ENCODE data around the gene GNAO1.
A peak's percentile ranks its signal among the peaks of the same experiment; 100 is the strongest.

The GNAO1 gene

DNA sequence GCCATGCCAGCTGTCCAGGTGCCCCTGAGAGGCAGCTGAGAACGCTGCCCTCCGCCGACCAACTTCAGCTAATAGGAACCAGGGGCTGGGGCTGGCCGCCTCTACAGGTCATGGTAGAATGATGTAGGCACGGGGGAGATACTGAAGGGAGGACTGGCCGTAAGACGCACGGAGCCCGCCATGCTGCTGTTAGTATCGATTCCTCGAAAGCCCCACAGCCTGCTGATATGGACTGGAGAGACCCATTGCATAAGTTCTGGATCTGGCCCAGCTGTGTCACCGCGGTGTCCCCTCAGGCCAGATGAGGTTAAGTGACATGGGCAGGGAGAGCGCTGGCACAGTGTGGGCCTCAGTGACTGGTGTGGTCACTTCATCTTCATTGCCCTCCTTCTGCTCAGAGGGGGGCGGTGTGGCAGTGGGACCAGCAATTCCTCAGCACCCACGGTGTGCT is 158.4 kb downstream of the GNAO1 start:
- H3K9me3 ChIP-seq (ENCODE audit: control insufficient read depth, insufficient read depth, low read length), result no peaks in the 10 kb centered on the region
- no peaks in the 10 kb centered on the region for H3K4me1 ChIP-seq (ENCODE audit: control insufficient read depth, insufficient read depth, low read length)
- H3K9ac ChIP-seq (ENCODE audit: low read depth, low read length), result no peak overlapping the region
- no peak overlapping the region for H3K27ac ChIP-seq (ENCODE audit: low read depth, low read length)
- H3K4me3 ChIP-seq (ENCODE audit: low read depth, low read length), result no peak overlapping the region
- H3K36me3 ChIP-seq (ENCODE audit: control insufficient read depth, insufficient read depth, low read length), result no peaks in the 10 kb centered on the region
- no peaks in the 10 kb centered on the region for H3K27me3 ChIP-seq (ENCODE audit: control insufficient read depth, insufficient read depth, low read length)

DNA sequence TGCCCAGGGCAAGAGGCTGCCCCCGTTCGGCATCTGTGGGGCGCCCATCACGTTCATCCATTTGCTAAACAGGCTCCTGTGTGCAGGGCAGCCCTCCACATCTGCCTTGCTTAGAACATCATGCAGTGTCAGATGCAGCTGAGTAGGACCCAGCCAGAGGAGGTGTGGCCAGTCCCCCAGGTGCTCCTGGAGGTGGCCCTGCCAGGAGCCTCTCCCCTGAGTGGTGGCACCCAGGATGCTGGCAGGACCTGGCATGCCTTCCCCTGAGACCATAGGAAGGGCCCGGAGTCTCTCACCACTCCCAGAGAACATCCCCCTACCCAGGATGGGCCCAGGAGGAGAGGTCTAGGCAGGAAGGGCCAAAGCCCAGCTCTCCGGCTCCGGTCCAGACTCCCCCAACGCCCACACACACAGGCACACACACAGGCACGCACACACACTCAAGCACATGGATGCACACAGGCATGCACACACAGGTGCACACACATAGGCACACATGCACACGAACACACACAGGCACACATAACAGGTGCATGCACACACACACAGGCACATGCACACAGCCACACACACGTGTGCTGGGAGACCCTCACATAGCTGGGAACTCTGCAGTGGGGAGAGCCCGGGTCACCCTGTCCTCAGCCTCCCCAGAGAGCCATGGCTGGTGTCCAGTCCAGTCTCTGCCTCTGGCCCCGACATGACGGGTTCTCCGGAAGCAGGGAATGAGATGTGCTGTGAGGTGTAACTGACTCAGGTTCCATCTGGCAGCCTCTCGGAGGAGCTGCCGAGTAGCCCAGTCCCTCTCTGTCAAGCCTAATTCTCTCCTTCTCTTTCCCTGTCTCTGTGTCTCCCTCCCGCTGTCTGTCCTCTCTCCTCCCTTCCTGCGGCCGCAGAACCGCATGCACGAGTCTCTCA is 159.5 kb downstream of the GNAO1 start:
- H3K27me3 ChIP-seq (ENCODE audit: control insufficient read depth, insufficient read depth, low read length), result no peaks in the 10 kb centered on the region
- H3K9ac ChIP-seq (ENCODE audit: low read depth, low read length), result no peak overlapping the region
- H3K4me1 ChIP-seq (ENCODE audit: control insufficient read depth, insufficient read depth, low read length), result 0 out of 2 replicates have a peak, but pooled peaks cover 4% of the 10 kb centered on the region
- no peaks in the 10 kb centered on the region for H3K36me3 ChIP-seq (ENCODE audit: control insufficient read depth, insufficient read depth, low read length)
- no peaks in the 10 kb centered on the region for H3K9me3 ChIP-seq (ENCODE audit: control insufficient read depth, insufficient read depth, low read length)
- no peak overlapping the region for H3K4me3 ChIP-seq (ENCODE audit: low read depth, low read length)
- H3K27ac ChIP-seq (ENCODE audit: low read depth, low read length), result no peak overlapping the region

DNA sequence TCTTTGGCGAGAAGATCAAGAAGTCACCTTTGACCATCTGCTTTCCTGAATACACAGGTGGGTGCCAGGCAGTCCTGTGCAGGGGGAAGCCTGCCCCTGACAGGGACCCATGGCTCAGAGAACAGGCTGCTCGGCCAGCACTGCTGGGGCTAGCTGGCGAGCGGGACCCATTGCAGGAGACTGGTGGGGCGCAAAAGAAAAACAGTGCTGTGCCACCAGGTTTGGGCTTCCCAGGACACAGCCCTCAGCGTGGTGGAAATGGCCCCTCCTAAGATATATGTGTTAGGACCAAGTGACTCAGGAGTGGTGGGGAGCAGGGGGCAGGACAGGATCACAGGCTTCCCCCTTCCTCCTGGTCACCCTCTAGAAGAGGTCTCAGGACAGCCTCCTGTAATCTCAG is 160.2 kb downstream of the GNAO1 start:
- Histone ChIP-seq H3K9ac (ENCODE audit: low read depth, low read length) (no peak overlapping the region), H3K4me3 (ENCODE audit: low read depth, low read length) (no peak overlapping the region), H3K27me3 (ENCODE audit: control insufficient read depth, insufficient read depth, low read length) (no peaks in the 10 kb centered on the region), H3K4me1 (ENCODE audit: control insufficient read depth, insufficient read depth, low read length) (peaks cover 7% of the 10 kb centered on the region; the same call in 1 of the 2 replicates), H3K27ac (ENCODE audit: low read depth, low read length) (no peak overlapping the region), H3K9me3 (ENCODE audit: control insufficient read depth, insufficient read depth, low read length) (no peaks in the 10 kb centered on the region), H3K36me3 (ENCODE audit: control insufficient read depth, insufficient read depth, low read length) (no peaks in the 10 kb centered on the region)

DNA sequence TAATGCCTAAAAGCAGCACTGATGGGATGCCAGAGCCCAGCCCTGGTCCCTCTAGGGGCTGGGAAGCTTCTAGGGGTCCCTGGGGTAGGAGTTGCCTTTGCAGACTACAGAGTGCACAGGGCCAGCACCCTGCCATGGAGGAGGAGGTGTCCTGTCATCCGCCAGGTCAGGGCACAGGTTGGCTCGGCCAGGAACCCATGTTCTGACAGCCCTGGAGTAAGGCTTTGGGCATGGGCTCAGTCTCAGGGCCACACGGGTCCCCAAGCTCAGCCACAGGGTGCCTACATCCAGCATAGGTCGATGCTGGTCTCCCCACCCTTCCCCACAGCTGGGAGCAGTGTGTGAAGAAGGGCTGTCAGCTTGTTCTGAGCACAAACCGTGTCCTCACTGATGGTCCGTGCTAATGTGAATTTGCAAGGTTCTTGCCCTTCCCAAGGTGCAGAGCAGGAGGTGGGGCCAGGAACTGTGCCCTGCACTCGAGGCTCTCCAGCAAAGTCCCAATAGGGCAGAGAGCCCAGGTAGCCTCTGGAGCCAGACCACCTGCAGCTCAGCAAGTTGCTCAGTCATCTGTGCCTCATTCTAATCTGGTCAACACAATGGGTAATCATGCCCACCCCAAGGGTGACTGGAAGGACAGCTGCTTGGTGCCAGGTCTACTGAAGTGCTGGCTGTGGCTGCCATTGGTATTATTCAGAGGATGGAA is 161.2 kb downstream of the GNAO1 start:
- H3K9me3 ChIP-seq (ENCODE audit: control insufficient read depth, insufficient read depth, low read length), result no peaks in the 10 kb centered on the region
- no peak overlapping the region for H3K9ac ChIP-seq (ENCODE audit: low read depth, low read length)

DNA sequence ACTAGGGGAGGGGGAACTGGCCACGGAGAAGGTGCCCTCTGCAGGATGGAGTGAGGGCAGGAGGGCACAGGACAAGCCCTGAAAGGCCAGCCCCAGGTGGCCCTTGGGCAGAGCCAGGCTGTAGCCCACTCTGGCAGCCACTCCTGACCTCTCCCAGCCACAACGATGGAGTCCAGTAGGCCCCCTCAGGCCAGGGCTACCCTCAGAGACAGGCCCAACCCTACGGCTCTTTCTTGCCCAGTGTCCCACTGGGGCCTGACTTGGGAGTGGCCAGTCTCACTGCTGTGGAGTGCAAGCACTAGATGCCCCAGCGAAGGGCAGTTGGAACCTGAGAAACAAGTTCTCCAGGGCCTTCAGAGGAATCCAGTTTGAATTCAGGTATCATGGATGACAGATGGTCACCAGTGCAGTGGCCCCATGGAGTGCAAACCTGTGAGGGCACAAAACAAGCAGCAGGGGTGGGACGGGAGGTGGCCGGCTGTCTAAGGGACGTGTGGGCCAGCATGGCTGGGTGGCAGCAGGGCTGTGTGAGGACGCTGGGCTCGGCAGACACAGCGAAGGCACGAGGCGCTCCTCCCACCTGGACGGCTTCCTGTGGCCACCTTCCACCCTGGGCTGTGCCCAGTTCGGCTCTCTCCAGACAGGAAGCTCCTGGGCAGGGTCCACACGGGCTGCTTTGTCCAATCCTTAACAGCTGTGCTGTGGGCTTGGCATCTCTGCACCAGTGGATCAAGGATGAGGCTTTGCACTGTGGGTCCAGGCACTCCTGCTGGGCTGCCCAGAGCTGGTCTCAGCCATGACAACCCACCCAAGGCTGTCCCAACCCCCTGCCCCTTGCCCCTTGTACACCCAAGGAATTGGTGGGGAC is 162.0 kb downstream of the GNAO1 start:
- H3K4me3 ChIP-seq (ENCODE audit: low read depth, low read length), result no peak overlapping the region
- H3K9ac ChIP-seq (ENCODE audit: low read depth, low read length), result no peak overlapping the region
- H3K27me3 ChIP-seq (ENCODE audit: control insufficient read depth, insufficient read depth, low read length), result no peaks in the 10 kb centered on the region
- H3K9me3 ChIP-seq (ENCODE audit: control insufficient read depth, insufficient read depth, low read length), result no peaks in the 10 kb centered on the region
- no peaks in the 10 kb centered on the region for H3K36me3 ChIP-seq (ENCODE audit: control insufficient read depth, insufficient read depth, low read length)
- peaks cover 19% of the 10 kb centered on the region for H3K4me1 ChIP-seq (ENCODE audit: control insufficient read depth, insufficient read depth, low read length)
- no peak overlapping the region for H3K27ac ChIP-seq (ENCODE audit: low read depth, low read length)

More for the DNA sequence above, 161.2 kb downstream of the GNAO1 start:
- Histone ChIP-seq H3K27ac (ENCODE audit: low read depth, low read length) (no peak overlapping the region), H3K4me1 (ENCODE audit: control insufficient read depth, insufficient read depth, low read length) (peaks cover 14% of the 10 kb centered on the region), H3K27me3 (ENCODE audit: control insufficient read depth, insufficient read depth, low read length) (no peaks in the 10 kb centered on the region), H3K4me3 (ENCODE audit: low read depth, low read length) (no peak overlapping the region), H3K36me3 (ENCODE audit: control insufficient read depth, insufficient read depth, low read length) (no peaks in the 10 kb centered on the region)

DNA sequence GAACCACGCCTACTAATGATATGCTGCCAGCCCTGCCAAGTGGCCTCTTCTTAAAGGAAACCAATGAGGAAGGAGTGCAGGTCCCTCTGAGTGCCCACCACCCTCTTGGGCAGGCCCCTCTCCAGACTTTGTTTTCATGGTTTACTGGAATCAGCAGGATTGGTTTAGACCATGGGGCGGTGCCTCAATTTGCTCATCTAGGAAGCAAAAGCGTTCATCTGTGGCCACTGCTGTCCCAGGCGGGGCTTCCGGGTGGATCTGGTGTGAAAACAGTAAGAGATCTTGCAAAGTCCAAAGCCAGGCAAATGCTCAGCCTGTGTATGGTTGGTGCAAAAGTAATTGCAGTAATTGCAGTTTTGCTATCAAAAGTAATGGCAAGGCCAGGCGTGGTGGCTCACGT is 162.7 kb downstream of the GNAO1 start:
- Histone ChIP-seq H3K4me3 (ENCODE audit: low read depth, low read length) (no peak overlapping the region), H3K4me1 (ENCODE audit: control insufficient read depth, insufficient read depth, low read length) (peaks cover 19% of the 10 kb centered on the region), H3K9me3 (ENCODE audit: control insufficient read depth, insufficient read depth, low read length) (no peaks in the 10 kb centered on the region), H3K36me3 (ENCODE audit: control insufficient read depth, insufficient read depth, low read length) (no peaks in the 10 kb centered on the region), H3K27ac (ENCODE audit: low read depth, low read length) (no peak overlapping the region), H3K9ac (ENCODE audit: low read depth, low read length) (no peak overlapping the region), H3K27me3 (ENCODE audit: control insufficient read depth, insufficient read depth, low read length) (no peaks in the 10 kb centered on the region)

DNA sequence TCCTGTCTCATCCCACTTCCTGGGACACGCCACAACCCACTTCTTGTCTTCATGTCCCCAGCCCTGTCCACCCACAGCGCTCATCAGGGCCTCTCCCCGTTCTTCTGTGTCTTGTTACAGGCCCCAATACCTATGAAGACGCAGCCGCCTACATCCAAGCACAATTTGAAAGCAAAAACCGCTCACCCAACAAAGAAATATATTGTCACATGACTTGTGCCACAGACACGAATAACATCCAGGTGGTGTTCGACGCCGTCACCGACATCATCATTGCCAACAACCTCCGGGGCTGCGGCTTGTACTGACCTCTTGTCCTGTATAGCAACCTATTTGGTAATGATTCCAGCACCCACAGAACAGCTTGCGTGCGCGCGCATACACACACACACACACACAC is 163.5 kb downstream of the GNAO1 start:
- no peaks in the 10 kb centered on the region for H3K9me3 ChIP-seq (ENCODE audit: control insufficient read depth, insufficient read depth, low read length)
- H3K36me3 ChIP-seq (ENCODE audit: control insufficient read depth, insufficient read depth, low read length), result no peaks in the 10 kb centered on the region
- H3K27me3 ChIP-seq (ENCODE audit: control insufficient read depth, insufficient read depth, low read length), result no peaks in the 10 kb centered on the region
- no peak overlapping the region for H3K4me3 ChIP-seq (ENCODE audit: low read depth, low read length)
- no peak overlapping the region for H3K27ac ChIP-seq (ENCODE audit: low read depth, low read length)
- no peak overlapping the region for H3K9ac ChIP-seq (ENCODE audit: low read depth, low read length)
- H3K4me1 ChIP-seq (ENCODE audit: control insufficient read depth, insufficient read depth, low read length), result peaks cover 19% of the 10 kb centered on the region

DNA sequence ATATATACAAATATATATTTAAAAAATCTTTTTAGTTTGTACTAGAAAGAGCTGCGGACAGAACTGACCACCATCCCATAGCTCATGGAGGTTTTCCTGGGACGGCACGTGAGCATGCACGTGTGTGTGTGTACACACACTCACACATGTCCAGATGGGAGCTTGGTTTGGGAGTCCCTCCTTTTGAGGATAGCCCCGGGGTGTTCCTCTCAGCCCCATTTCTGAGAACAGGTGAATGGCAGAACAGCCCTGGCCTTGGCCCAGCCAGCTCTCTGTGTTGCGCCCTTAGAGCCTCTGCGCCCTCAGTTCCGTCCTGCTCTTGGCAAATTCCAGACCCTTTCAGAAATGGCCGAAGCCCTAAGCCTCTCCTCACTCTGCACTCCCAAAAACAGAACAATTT is 163.9 kb downstream of the GNAO1 start:
- Histone ChIP-seq H3K4me1 (ENCODE audit: control insufficient read depth, insufficient read depth, low read length) (peaks cover 19% of the 10 kb centered on the region), H3K27ac (ENCODE audit: low read depth, low read length) (no peak overlapping the region), H3K36me3 (ENCODE audit: control insufficient read depth, insufficient read depth, low read length) (no peaks in the 10 kb centered on the region), H3K9me3 (ENCODE audit: control insufficient read depth, insufficient read depth, low read length) (no peaks in the 10 kb centered on the region), H3K4me3 (ENCODE audit: low read depth, low read length) (no peak overlapping the region), H3K9ac (ENCODE audit: low read depth, low read length) (no peak overlapping the region), H3K27me3 (ENCODE audit: control insufficient read depth, insufficient read depth, low read length) (no peaks in the 10 kb centered on the region)

DNA sequence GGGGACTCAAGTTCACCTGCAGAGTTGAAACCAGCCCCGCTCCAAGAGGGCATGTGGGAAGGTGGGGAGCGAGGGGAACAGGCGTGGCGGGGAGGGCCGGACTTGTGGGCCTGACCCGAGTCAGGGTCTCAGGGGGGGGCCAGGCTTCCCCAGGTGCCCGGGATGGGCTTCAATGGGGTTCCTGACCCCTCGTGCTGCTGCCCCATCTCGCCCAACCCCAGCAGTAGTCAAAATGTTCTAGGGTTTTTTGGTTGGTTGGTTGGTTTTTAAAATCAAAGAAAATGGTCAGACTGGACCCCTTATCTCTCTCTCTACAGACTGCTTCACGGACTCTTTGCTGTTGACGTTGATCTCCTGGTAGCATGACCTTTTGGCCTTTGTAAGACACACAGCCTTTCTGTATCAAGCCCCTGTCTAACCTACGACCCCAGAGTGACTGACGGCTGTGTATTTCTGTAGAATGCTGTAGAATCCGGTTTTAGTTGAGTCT is 164.5 kb downstream of the GNAO1 start:
- H3K27ac ChIP-seq (ENCODE audit: low read depth, low read length), result no peak overlapping the region
- H3K4me1 ChIP-seq (ENCODE audit: control insufficient read depth, insufficient read depth, low read length), result peaks cover 19% of the 10 kb centered on the region
- no peaks in the 10 kb centered on the region for H3K27me3 ChIP-seq (ENCODE audit: control insufficient read depth, insufficient read depth, low read length)
- no peak overlapping the region for H3K9ac ChIP-seq (ENCODE audit: low read depth, low read length)
- no peaks in the 10 kb centered on the region for H3K9me3 ChIP-seq (ENCODE audit: control insufficient read depth, insufficient read depth, low read length)
- no peaks in the 10 kb centered on the region for H3K36me3 ChIP-seq (ENCODE audit: control insufficient read depth, insufficient read depth, low read length)
- H3K4me3 ChIP-seq (ENCODE audit: low read depth, low read length), result no peak overlapping the region

DNA sequence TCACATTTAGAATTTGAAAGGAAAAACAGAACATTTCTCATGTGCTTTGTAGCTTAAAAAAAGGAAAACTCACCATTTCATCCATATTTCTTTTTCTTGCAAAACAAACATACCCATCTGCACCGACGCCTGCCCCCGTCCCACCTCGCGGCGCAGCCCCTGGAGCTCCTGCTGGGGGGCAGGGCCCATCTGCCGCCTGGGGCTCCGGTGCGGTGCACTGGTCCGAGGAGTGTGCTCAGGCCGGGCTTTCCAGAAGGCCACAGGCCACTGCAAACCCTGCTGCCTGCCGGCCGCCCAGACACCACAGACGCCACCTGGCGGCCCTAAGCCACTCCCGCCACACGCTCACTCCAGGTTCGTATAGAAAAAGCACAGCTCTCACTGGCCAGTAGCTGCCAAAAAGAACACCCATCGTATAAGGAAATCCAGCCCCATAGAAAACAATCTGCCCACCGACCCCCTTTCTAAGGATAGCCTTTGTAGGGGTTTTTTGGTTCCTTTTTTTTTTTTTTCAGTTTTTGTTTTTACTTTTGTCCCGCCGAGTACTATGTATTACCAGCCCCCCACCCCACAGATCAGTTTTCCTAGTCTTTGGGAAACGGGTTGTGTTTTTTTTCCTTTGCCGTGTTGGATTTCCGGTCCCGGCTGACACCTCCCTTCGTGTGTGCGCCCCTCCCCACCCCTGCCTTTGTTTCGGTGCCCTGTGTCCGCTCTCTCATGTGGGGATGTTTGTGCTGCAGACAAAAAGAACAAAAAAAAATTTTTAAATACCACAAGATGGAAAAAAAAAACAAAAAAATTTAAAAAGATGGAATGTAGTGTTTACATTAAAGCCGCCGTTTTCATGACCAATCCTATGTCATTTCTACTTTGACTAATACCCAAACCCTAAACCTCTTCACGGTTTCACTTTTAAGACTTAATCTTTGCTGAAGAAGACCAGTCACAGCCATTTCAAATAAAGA is 165.3 kb downstream of the GNAO1 start:
- Histone ChIP-seq H3K9ac (ENCODE audit: low read depth, low read length) (no peak overlapping the region; the same call in 1 of the 2 replicates), H3K36me3 (ENCODE audit: control insufficient read depth, insufficient read depth, low read length) (no peaks in the 10 kb centered on the region), H3K4me1 (ENCODE audit: control insufficient read depth, insufficient read depth, low read length) (peaks cover 19% of the 10 kb centered on the region), H3K4me3 (ENCODE audit: low read depth, low read length) (peak overlapping the region; percentile 48), H3K27me3 (ENCODE audit: control insufficient read depth, insufficient read depth, low read length) (no peaks in the 10 kb centered on the region), H3K9me3 (ENCODE audit: control insufficient read depth, insufficient read depth, low read length) (no peaks in the 10 kb centered on the region), H3K27ac (ENCODE audit: low read depth, low read length) (peak overlapping the region; percentile 59)
